Neural cell (in vitro differentiated cells): ENCODE results near the gene PCDHB7.

Experiments used
- CTCF ChIP-seq: fragments of 450-650 bp; IDR thresholded peaks from 2 replicates; pipeline ENCODE4 v1.5.1; 2014; ENCODE audit warnings: antibody characterized with exemption, mild to moderate bottlenecking, moderate library complexity; ENCODE audit not compliant: poor library complexity, severe bottlenecking
- MXI1 ChIP-seq: fragments of 450-650 bp; conservative IDR thresholded peaks from 2 replicates; pipeline ENCODE4 v1.6.1; 2014; ENCODE audit warnings: antibody characterized with exemption, mild to moderate bottlenecking; ENCODE audit not compliant: poor library complexity, severe bottlenecking

DNA sequence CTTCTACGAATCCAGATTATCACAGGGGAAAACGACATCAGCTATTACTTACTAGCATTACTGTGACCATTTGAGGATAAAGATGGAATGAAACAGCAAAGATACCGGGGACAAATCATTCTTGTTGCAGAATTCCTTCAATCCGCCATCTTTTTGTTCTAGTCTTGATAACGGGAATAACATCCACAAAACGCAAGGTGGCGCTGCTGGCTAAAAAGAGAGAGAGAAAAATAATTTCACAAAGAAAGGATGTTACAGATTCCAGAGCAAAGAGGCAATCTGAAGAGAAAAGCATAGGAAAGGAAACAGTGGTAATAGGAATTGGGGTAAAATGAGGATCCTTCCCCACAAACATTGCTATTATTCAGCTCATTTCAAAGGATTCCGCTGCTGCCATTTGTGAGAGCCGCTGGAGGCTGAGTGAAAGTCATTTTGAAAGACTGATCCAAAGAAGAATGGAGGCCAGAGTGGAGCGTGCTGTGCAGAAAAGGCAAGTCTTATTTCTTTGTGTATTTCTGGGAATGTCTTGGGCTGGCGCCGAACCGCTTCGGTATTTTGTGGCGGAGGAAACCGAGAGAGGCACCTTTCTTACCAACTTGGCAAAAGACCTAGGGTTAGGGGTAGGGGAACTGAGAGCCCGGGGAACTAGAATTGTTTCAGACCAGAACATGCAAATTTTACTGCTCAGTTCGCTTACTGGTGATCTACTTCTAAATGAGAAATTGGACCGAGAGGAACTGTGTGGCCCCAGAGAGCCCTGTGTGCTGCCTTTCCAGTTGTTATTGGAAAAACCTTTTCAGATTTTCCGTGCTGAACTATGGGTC is at the start of gene PCDHB7:
- TF ChIP-seq CTCF (no peak), MXI1 (no peak)
